ENCODE measurements around the gene AGAP1. TPM values are rescaled to one million over a fixed set of nuclear protein-coding genes. Genes with fewer than 3 reads are reported as not detected.
"Not testable (repeated sequence)": the region's sequence is repeated elsewhere in the genome, so short reads cannot be mapped to it uniquely, and the experiment has no call there.

Gene AGAP1
- total and polyA plus RNA-seq, 7 donors = 10.8 to 42.7 (median 18.6) TPM

- 90 to 95% methylated on average over 9 of the region's 9 CpGs for WGBS, 2 donors
- intact Hi-C loops (cut with DNase I) = no loop called here
Measured at GRCh38 chr2:236090027-236090382, 596.2 kb downstream of the AGAP1 start.

GRCh38 chr2:236090826-236091225 is 597.0 kb downstream of the AGAP1 start:
- H3K9me3 ChIP-seq; H3K27me3 ChIP-seq; H3K27ac ChIP-seq; H3K4me3 ChIP-seq; DNase-seq; intact Hi-C loops (cut with DNase I); H3K36me3 ChIP-seq; H3K4me1 ChIP-seq: not testable (repeated sequence)
- 90 to 95% methylated on average over 16 of the region's 16 CpGs for WGBS, 2 donors

More at GRCh38 chr2:236090027-236090382, 596.2 kb downstream of the AGAP1 start:
- Histone ChIP-seq H3K4me1 (no peaks in the 10 kb centered on the region), H3K36me3 (no peaks in the 10 kb centered on the region), H3K9me3 (no peaks in the 10 kb centered on the region), H3K4me3 (no peak overlapping the region), H3K27ac (no peak overlapping the region), H3K27me3 (no peaks in the 10 kb centered on the region)
- TF ChIP-seq POLR2AphosphoS5 (IDR thresholded peaks at IDR 0.05) = no peak
- TF ChIP-seq POLR2A (IDR thresholded peaks at IDR 0.05) = no peak
- no peak for TF ChIP-seq CTCF (IDR thresholded peaks at IDR 0.05)
- no peak for TF ChIP-seq EP300 (IDR thresholded peaks at IDR 0.05)
- DNase-seq = no peak

- intact Hi-C loops (cut with DNase I) = no loop called here
- 89 to 93% methylated on average over 4 of the region's 4 CpGs for WGBS, 2 donors
Measured at GRCh38 chr2:236092714-236093113, 598.9 kb downstream of the AGAP1 start.

GRCh38 chr2:236093134-236093533 is 599.3 kb downstream of the AGAP1 start:
- no peak overlapping the region for H3K4me3 ChIP-seq
- intact Hi-C loops (cut with DNase I) = no loop called here
- no peak overlapping the region for H3K27ac ChIP-seq
- no peaks in the 10 kb centered on the region for H3K9me3 ChIP-seq
- no peaks in the 10 kb centered on the region for H3K36me3 ChIP-seq
- DNase-seq = no peak
- TF ChIP-seq CTCF (IDR thresholded peaks at IDR 0.05) = no peak
- TF ChIP-seq POLR2A (IDR thresholded peaks at IDR 0.05) = no peak
- no peak for TF ChIP-seq EP300 (IDR thresholded peaks at IDR 0.05)
- no peak for TF ChIP-seq POLR2AphosphoS5 (IDR thresholded peaks at IDR 0.05)
- no peaks in the 10 kb centered on the region for H3K27me3 ChIP-seq
- WGBS, 2 donors = 79 to 89% methylated on average over 6 of the region's 6 CpGs
- no peaks in the 10 kb centered on the region for H3K4me1 ChIP-seq

More at GRCh38 chr2:236092714-236093113, 598.9 kb downstream of the AGAP1 start:
- no peak overlapping the region for H3K27ac ChIP-seq
- H3K36me3 ChIP-seq = no peaks in the 10 kb centered on the region
- no peaks in the 10 kb centered on the region for H3K9me3 ChIP-seq
- H3K27me3 ChIP-seq = no peaks in the 10 kb centered on the region
- TF ChIP-seq CTCF (IDR thresholded peaks at IDR 0.05) = no peak
- no peak for TF ChIP-seq EP300 (IDR thresholded peaks at IDR 0.05)
- no peak for TF ChIP-seq POLR2A (IDR thresholded peaks at IDR 0.05)
- TF ChIP-seq POLR2AphosphoS5 (IDR thresholded peaks at IDR 0.05) = no peak
- DNase-seq = no peak
- H3K4me1 ChIP-seq = no peaks in the 10 kb centered on the region
- H3K4me3 ChIP-seq = no peak overlapping the region

GRCh38 chr2:236095504-236095903 is 601.7 kb downstream of the AGAP1 start:
- no peaks in the 10 kb centered on the region for H3K4me1 ChIP-seq
- intact Hi-C loops (cut with DNase I) = no loop called here
- 95 to 98% methylated on average over 2 of the region's 2 CpGs for WGBS, 2 donors
- no peak overlapping the region for H3K27ac ChIP-seq
- H3K9me3 ChIP-seq = no peaks in the 10 kb centered on the region
- TF ChIP-seq POLR2A (IDR thresholded peaks at IDR 0.05) = no peak
- no peak for TF ChIP-seq EP300 (IDR thresholded peaks at IDR 0.05)
- TF ChIP-seq POLR2AphosphoS5 (IDR thresholded peaks at IDR 0.05) = no peak
- no peak for TF ChIP-seq CTCF (IDR thresholded peaks at IDR 0.05)
- no peak overlapping the region for H3K4me3 ChIP-seq
- no peaks in the 10 kb centered on the region for H3K36me3 ChIP-seq
- no peaks in the 10 kb centered on the region for H3K27me3 ChIP-seq
- no peak for DNase-seq

Measured in sigmoid colon (tissue), 7 donors.